Measurements from ENCODE around the gene CCDC175.

GRCh38 chr14:59510001-59510400 lies 66.6 kb downstream of the CCDC175 start:
- TF ChIP-seq EZH2phosphoT487 (IDR thresholded peaks at IDR 0.05; ENCODE audit: borderline replicate concordance, low read length) (no peak), CTCF (IDR thresholded peaks at IDR 0.05; ENCODE audit: low read depth, low read length, poor library complexity, severe bottlenecking) (no peak)

Data from DOHH2 (cell line).